H1 (cell line): ENCODE measurements around the gene ADARB2. TPM values are rescaled to one million over a fixed set of nuclear protein-coding genes. Genes with fewer than 3 reads are reported as not detected.

ENCODE experiments used
- EZH2 ChIP-seq: fragments of 200-600 bp; sonication (generic); IDR thresholded peaks from 2 replicates; pipeline ENCODE4 v1.7.1; 2012; ENCODE audit warnings: low read depth, mild to moderate bottlenecking, moderate library complexity, low read length, inconsistent platforms; ENCODE audit not compliant: severe bottlenecking
- JUND ChIP-seq: IDR thresholded peaks from 2 replicates; pipeline ENCODE4 v1.6.1; 2011; ENCODE audit warnings: mild to moderate bottlenecking, improper control_type of control experiment, low read length
- polyA plus RNA-seq, 7 experiments: library from polyadenylated mRNA; depleted of rRNA in 3 of 7; stranded (reverse) in 5 of 7; unstranded in 2 of 7; fragments of >200 nt in 5 of 7; fragments of 200-250 nt in 2 of 7; gene quantifications; 1 replicate in 5 of 7; 2 replicates in 1 of 7; 4 replicates in 1 of 7; pipeline versions ENCODE4 v1.2.1 to v1.2.3, GENCODE V29; 2011 to 2013; ENCODE audit warnings: missing spikeins in 2 of 7, mixed read lengths in 2 of 7
- total RNA-seq: library from RNA; stranded (reverse); fragmentation: NEBNext Ultra II Directional; extraction: Animal tissue kit (Norgen Biotek cat#: 25700); gene quantifications from 2 replicates; pipeline ENCODE4 v1.2.1, GENCODE V29; 2021

The ADARB2 gene
- total and polyA plus RNA-seq, 2 of the 8 experiments (the other 6 are each of a cell fraction or from before 2014, with no cell fraction given) = 2.2 to 2.8 TPM

DNA sequence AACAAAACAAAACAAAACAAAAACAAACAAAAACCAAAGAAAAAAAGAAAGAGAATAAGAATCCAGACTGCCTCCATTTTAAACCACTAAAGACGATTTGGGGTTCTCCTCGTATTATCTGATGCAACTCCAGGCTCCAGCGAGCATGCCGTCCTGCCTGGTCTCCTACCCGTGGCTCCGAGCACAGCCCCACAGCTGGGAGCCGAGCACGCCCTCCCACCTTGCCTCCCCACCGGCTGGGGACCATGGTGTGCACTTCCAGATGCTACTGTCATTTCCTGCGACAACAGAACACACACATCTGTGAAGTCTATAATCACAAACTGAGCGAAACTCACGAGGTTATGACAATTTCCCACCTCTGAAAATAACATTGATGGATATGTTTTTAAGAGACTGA lies 113.1 kb downstream of the ADARB2 start (continued):
- TF ChIP-seq JUND (no peak), EZH2 (no peak)
